MCF 10A (cell line): ENCODE results near the gene UBE3A. TPM values are rescaled to one million over a fixed set of nuclear protein-coding genes. Genes with fewer than 3 reads are reported as not detected.
A peak's percentile ranks its signal among the peaks of the same experiment; 100 is the strongest.

Experiments used
- Bru-seq: library from RNA; stranded (reverse); fragments of 400-500 nt; gene quantifications from one replicate; lab custom pipeline; 2021; lab: Mats Ljungman, UMichigan
- BruChase-seq, 2 experiments: library from RNA; stranded (reverse); fragments of 400-500 nt; gene quantifications; one replicate each; lab custom pipeline; 2021; lab: Mats Ljungman, UMichigan
- BruUV-seq: library from RNA; stranded (reverse); fragments of 400-500 nt; replicated peaks from 2 replicates; lab custom pipeline; 2021; lab: Mats Ljungman, UMichigan
- CTCF ChIA-PET: fragments of 300-600 bp; sonication (Branson Sonifier 250); formaldehyde crosslinking; extraction: SDS; loops from one replicate; lab custom pipeline; 2021; ENCODE audit warnings: antibody characterized with exemption, inconsistent platforms; lab: Yijun Ruan, JAX
- POLR2A ChIA-PET: fragments of 300-600, 350-650 bp; sonication (Branson Sonifier 250); formaldehyde crosslinking; extraction: SDS; loops from one replicate; lab custom pipeline; 2020; ENCODE audit warnings: antibody characterized with exemption, inconsistent platforms; lab: Yijun Ruan, JAX
- DNase-seq: peaks from one replicate; pipeline ENCODE4 v3.0.0-alpha.2; 2018; ENCODE audit not compliant: unreplicated experiment
- H3K27ac Mint-ChIP-seq: one replicate; pipeline ENCODE4 v1.8.0; 2022; ENCODE audit warnings: mild to moderate bottlenecking, low read depth, mixed read lengths; ENCODE audit not compliant: unreplicated experiment
- H3K27me3 Mint-ChIP-seq: one replicate; pipeline ENCODE4 v1.8.0; 2022; ENCODE audit warnings: mixed read lengths; ENCODE audit not compliant: insufficient read depth, unreplicated experiment
- H3K36me3 Mint-ChIP-seq: one replicate; pipeline ENCODE4 v1.8.0; 2022; ENCODE audit warnings: mild to moderate bottlenecking, moderate library complexity, mixed read lengths; ENCODE audit not compliant: insufficient read depth, unreplicated experiment
- H3K4me1 Mint-ChIP-seq: one replicate; pipeline ENCODE4 v1.8.0; 2022; ENCODE audit warnings: mixed read lengths; ENCODE audit not compliant: insufficient read depth, unreplicated experiment
- H3K4me3 Mint-ChIP-seq: one replicate; pipeline ENCODE4 v1.8.0; 2022; ENCODE audit warnings: mild to moderate bottlenecking, moderate library complexity, mixed read lengths; ENCODE audit not compliant: unreplicated experiment
- H3K9me3 Mint-ChIP-seq: one replicate; pipeline ENCODE4 v1.8.0; 2022; ENCODE audit warnings: mixed read lengths; ENCODE audit not compliant: unreplicated experiment
- intact Hi-C: fragments of 100-400 bp; cut with micrococcal nuclease; formaldehyde crosslinking; loops from 2 replicates; pipeline ENCODE4 v1.14.1; 2022
- long read RNA-seq: library from polyadenylated mRNA; stranded (forward); transcript quantifications from one replicate; pipeline ENCODE4 v2.0.0, GENCODE V29; 2022
- total RNA-seq: library from RNA; stranded (reverse); gene quantifications from 2 replicates; pipeline ENCODE4 v1.2.3, GENCODE V29; 2022
- TF ChIP-seq, protein P1 (sequence below): fragments of 200-600 bp; IDR thresholded peaks from one replicate; pipeline ENCODE4 v1.8.0; 2022; ENCODE audit warnings: antibody characterized with exemption, mild to moderate bottlenecking; ENCODE audit not compliant: unreplicated experiment

The UBE3A gene
- total RNA-seq (81.2 and 101 TPM in 2 replicates), Bru-seq, nascent RNA (percentile 93 among the genes with signal in this experiment), BruChase-seq, experiment 1, labeled RNA remaining after a 6-hour chase (percentile 87 among the genes with signal in this experiment), BruChase-seq, experiment 2, labeled RNA remaining after a 2-hour chase (percentile 91 among the genes with signal in this experiment)
- long read RNA-seq, full-length matches to known transcripts, result 141 of 227 reads
- long read RNA-seq, partial matches to known transcripts, result 30 of 227 reads
- long read RNA-seq, other reads (novel, unspliced or antisense), result 56 of 227 reads

DNA sequence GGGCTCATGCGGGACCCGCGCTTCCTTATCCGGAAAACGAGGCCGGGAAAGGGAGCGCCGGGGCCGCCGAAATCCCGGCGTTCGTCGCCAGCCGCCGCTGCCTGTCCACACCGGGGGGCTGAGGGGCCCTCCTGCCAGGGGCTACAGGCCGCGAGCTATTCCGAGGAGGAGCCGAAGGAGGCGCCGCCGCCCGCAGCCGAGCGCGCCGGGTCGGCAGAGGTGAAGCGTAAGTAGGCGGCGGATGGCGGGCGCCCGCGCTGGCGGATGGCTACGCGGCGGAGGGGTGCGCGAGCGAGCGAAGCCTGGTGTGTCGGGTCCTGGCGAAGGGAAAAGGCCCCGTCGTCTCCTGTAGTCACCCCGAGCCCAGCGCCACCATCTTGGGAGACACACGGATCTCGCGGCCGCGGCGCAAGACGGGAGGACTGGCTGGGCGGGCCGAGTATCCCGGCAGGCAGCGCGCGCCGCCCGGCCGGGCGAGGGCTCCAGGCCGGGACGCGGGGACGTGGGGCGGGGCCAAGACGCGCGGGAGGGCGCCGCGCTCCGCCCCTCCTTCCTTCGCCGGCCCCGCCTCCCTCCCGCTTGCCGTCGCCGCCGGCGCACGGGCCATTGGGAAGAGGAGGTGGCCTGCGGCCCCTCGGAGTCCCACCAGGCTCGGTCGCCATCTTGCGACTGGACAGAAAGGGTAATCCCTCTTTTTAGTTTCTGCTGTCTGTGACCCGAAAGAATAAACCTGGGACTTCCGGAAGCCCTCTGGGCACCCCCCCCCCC, at the start of gene UBE3A:
Gene UBE3A, minus strand, starts transcription at position 424 of the 768 bp plus-strand sequence. CDS start 29,917 bp downstream, outside the sequence.
- BruUV-seq, result no TSS peak

DNA sequence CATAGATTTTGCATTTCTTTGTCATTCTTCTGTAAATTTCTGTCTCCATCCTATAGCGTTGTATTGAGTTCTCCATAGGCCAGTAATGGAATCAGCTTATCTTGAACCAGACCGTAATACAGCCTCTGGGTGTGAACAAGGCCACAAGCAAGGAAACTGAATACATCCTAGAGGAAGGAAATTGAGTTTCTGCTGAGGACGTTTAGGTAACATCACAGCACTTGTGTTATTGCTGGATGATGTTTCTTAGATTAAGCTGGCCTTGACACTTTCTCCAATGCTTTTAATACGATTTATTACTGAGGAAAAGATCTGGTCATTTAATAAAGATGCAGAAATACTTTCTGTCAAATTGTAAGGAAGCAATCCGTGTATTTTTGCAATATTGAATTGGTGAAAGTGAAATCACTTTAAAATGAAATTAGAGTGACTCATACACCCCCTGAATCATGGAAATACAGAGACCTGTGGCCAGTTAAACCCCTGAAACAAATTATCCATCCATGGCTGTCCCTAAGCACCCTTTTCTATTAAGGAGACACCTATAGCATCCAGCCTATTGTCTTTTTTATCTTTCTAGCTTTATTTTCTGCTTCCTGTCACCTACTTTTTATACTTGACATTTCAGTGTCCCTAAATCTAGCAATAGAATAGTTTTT, 48.5 kb upstream of the UBE3A start:
- POLR2A ChIA-PET, result no interaction called here
- H3K36me3 Mint-ChIP-seq, result no peaks in the 10 kb centered on the region
- H3K9me3 Mint-ChIP-seq, result peaks cover 7% of the 10 kb centered on the region
- CTCF ChIA-PET, result interaction anchor here (0.6 kb wide), 1 partner anchor 1401 kb away, joined by 3 read pairs; no protein-coding TSS in a partner anchor
- no peaks in the 10 kb centered on the region for H3K27me3 Mint-ChIP-seq
- no peaks in the 10 kb centered on the region for H3K4me1 Mint-ChIP-seq
- H3K27ac Mint-ChIP-seq, result no peak overlapping the region
- BruUV-seq, result no TSS peak
- no peak overlapping the region for H3K4me3 Mint-ChIP-seq
- no peak for DNase-seq
- intact Hi-C loops, result no loop called here
- TF ChIP-seq, protein P1, sequence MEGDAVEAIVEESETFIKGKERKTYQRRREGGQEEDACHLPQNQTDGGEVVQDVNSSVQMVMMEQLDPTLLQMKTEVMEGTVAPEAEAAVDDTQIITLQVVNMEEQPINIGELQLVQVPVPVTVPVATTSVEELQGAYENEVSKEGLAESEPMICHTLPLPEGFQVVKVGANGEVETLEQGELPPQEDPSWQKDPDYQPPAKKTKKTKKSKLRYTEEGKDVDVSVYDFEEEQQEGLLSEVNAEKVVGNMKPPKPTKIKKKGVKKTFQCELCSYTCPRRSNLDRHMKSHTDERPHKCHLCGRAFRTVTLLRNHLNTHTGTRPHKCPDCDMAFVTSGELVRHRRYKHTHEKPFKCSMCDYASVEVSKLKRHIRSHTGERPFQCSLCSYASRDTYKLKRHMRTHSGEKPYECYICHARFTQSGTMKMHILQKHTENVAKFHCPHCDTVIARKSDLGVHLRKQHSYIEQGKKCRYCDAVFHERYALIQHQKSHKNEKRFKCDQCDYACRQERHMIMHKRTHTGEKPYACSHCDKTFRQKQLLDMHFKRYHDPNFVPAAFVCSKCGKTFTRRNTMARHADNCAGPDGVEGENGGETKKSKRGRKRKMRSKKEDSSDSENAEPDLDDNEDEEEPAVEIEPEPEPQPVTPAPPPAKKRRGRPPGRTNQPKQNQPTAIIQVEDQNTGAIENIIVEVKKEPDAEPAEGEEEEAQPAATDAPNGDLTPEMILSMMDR, result no peak

More for the DNA sequence above, at the start of gene UBE3A:
- Mint-ChIP-seq H3K4me1 (peaks cover 6% of the 10 kb centered on the region), H3K9me3 (no peaks in the 10 kb centered on the region), H3K27me3 (no peaks in the 10 kb centered on the region), H3K27ac (peak within 1 kb of the TSS; percentile 95), H3K36me3 (no peaks in the 10 kb centered on the region), H3K4me3 (peak within 1 kb of the TSS; percentile 86)
- intact Hi-C loops, result loop anchor here (5.0 kb wide), 2 partner anchors 91 to 481 kb away; no protein-coding TSS in a partner anchor
- TF ChIP-seq, protein P1, result peak; percentile 2
- DNase-seq, result peak; percentile 89
- ChIA-PET POLR2A (interaction anchor here (0.7 to 1.6 kb wide), 8 partner anchors 11 to 117 kb away, joined by 3 to 5 read pairs (median 4); no protein-coding TSS in a partner anchor), CTCF (interaction anchor here (0.7 to 1.3 kb wide), 3 partner anchors 62 to 811 kb away, joined by 3 to 5 read pairs (median 3); no protein-coding TSS in a partner anchor)

DNA sequence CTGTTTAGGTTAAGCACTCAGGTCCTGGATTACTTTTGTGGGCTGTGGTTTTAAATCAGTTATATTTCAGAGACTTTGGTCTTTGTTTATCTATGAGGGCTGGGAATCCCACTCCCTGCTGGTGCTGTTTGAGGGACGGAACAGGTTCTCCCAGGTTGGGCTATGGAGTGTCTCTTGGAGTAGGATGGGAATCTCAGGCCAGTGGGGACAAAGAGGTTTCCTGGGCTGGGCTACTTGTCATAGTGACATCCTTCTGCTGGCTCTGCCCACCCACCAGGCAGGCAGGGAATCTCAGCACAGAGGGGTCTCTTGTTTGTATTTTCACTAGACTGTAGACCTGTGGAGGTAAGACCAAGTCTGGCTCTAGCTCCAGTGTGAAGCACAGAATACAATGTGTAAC, 47.2 kb upstream of the UBE3A start:
- intact Hi-C loops, result no loop called here
- no peak overlapping the region for H3K4me3 Mint-ChIP-seq
- BruUV-seq, result no TSS peak
- ChIA-PET CTCF (no interaction called here), POLR2A (no interaction called here)
- TF ChIP-seq, protein P1, result no peak
- H3K9me3 Mint-ChIP-seq, result peaks cover 7% of the 10 kb centered on the region
- H3K27ac Mint-ChIP-seq, result no peak overlapping the region
- DNase-seq, result no peak
- H3K27me3 Mint-ChIP-seq, result no peaks in the 10 kb centered on the region
- peaks cover 8% of the 10 kb centered on the region for H3K4me1 Mint-ChIP-seq
- no peaks in the 10 kb centered on the region for H3K36me3 Mint-ChIP-seq
